ENCODE measurements around the gene SEC14L5.

The SEC14L5 gene

GRCh38 chr16:4984174-4984990 is 26.3 kb downstream of the SEC14L5 start:
- DNase-seq (ENCODE audit: low read depth in 2 of 2) = no peak

GRCh38 chr16:4987250-4987579 is 29.1 kb downstream of the SEC14L5 start:
- DNase-seq (ENCODE audit: low read depth in 2 of 2) = no peak

- no peak for DNase-seq (ENCODE audit: low read depth in 2 of 2)
Measured at GRCh38 chr16:4987580-4988374, 29.6 kb downstream of the SEC14L5 start.

GRCh38 chr16:4988647-4989046 is 30.5 kb downstream of the SEC14L5 start:
- no peak for DNase-seq (ENCODE audit: low read depth in 2 of 2)

GRCh38 chr16:4989391-4990006 is 31.4 kb downstream of the SEC14L5 start:
- no peak for DNase-seq (ENCODE audit: low read depth in 2 of 2)

GRCh38 chr16:4990415-4990814 is 32.3 kb downstream of the SEC14L5 start:
- DNase-seq (ENCODE audit: low read depth in 2 of 2) = no peak

GRCh38 chr16:4991754-4992153 is 33.6 kb downstream of the SEC14L5 start:
- DNase-seq (ENCODE audit: low read depth in 2 of 2) = no peak

GRCh38 chr16:4994719-4995434 is 36.7 kb downstream of the SEC14L5 start:
- no peak for DNase-seq (ENCODE audit: low read depth in 2 of 2)

GRCh38 chr16:5000573-5001001 is 42.5 kb downstream of the SEC14L5 start:
- no peak for DNase-seq (ENCODE audit: low read depth in 2 of 2)

GRCh38 chr16:5001571-5001970 is 43.4 kb downstream of the SEC14L5 start:
- no peak for DNase-seq (ENCODE audit: low read depth in 2 of 2)

GRCh38 chr16:5001986-5002385 is 43.9 kb downstream of the SEC14L5 start:
- DNase-seq (ENCODE audit: low read depth in 2 of 2) = no peak

GRCh38 chr16:5002699-5003143 is 44.6 kb downstream of the SEC14L5 start:
- no peak for DNase-seq (ENCODE audit: low read depth in 2 of 2)

- no peak for DNase-seq (ENCODE audit: low read depth in 2 of 2)
Measured at GRCh38 chr16:5003211-5003610, 45.1 kb downstream of the SEC14L5 start.

GRCh38 chr16:5003828-5004227 is 45.7 kb downstream of the SEC14L5 start:
- DNase-seq (ENCODE audit: low read depth in 2 of 2) = no peak

GRCh38 chr16:5004311-5004710 is 46.2 kb downstream of the SEC14L5 start:
- no peak for DNase-seq (ENCODE audit: low read depth in 2 of 2)

GRCh38 chr16:5005916-5006315 is 47.8 kb downstream of the SEC14L5 start:
- DNase-seq (ENCODE audit: low read depth in 2 of 2) = no peak

GRCh38 chr16:5006348-5007193 is 48.4 kb downstream of the SEC14L5 start:
- no peak for DNase-seq (ENCODE audit: low read depth in 2 of 2)

GRCh38 chr16:5007256-5007655 is 49.1 kb downstream of the SEC14L5 start:
- DNase-seq (ENCODE audit: low read depth in 2 of 2) = no peak

- no peak for DNase-seq (ENCODE audit: low read depth in 2 of 2)
Measured at GRCh38 chr16:5008311-5008731, 50.2 kb downstream of the SEC14L5 start.

- DNase-seq (ENCODE audit: low read depth in 2 of 2) = no peak
Measured at GRCh38 chr16:5010576-5011329, 52.6 kb downstream of the SEC14L5 start.

Data from activated CD4-positive, alpha-beta T cell treated with anti-CD3 and anti-CD28 coated beads for 24 hours (primary cell).